ENCODE data around the gene MBP.

MBP gene

DNA sequence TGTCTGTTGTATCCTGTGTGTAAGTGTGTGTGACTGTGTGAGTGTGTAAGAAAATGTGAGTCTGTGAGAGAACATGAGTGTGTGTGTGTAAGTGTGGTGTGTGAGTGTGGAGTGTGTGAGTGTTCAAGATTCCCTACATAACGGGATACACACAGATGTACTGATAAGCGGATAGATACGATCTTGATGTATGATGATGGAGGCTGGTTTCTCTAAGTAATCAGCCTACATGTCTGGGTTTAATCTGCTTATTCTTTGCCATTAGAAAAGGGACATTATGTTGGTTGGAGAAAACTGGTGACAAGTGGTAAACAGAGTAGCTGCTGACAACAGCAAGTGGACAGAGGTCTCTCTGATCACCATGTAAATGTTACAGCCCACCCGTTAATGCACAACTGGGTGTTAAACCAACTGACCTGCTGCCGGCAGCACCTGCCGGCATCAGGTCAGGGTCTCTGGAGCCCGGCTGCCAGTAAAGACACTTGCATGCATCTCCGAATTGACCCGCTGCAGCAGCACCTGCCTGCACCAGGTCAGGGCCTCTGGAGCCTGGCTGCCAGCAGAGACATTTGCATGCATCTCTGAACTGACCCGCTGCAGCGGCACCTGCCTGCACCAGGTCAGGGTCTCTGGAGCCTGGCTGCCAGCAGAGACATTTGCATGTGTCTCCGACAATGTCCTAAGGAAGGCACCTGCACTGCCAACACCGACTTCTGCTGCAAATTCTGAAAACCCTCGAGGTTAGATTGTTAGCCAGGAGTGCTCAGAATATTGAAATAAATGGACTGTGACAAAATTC is 87.5 kb downstream of the MBP start:
- DNase-seq (ENCODE audit: low read depth in 1 of 2, low spot score in 1 of 2) = no peak
- Histone ChIP-seq H3K4me3 (replicated peaks; ENCODE audit: insufficient read depth, low read length) (no peak overlapping the region), H3K27me3 (ENCODE audit: insufficient read depth, poor library complexity, severe bottlenecking) (no peaks in the 10 kb centered on the region), H3K27ac (replicated peaks) (no peak overlapping the region)
- TF ChIP-seq GABPA (IDR thresholded peaks at IDR 0.05; ENCODE audit: low read depth) (no peak), SPI1 (IDR thresholded peaks at IDR 0.05; ENCODE audit: borderline replicate concordance, low read depth) (no peak), POLR2AphosphoS5 (IDR thresholded peaks at IDR 0.05; ENCODE audit: low read depth) (no peak)
- TF ChIP-seq, protein P1, sequence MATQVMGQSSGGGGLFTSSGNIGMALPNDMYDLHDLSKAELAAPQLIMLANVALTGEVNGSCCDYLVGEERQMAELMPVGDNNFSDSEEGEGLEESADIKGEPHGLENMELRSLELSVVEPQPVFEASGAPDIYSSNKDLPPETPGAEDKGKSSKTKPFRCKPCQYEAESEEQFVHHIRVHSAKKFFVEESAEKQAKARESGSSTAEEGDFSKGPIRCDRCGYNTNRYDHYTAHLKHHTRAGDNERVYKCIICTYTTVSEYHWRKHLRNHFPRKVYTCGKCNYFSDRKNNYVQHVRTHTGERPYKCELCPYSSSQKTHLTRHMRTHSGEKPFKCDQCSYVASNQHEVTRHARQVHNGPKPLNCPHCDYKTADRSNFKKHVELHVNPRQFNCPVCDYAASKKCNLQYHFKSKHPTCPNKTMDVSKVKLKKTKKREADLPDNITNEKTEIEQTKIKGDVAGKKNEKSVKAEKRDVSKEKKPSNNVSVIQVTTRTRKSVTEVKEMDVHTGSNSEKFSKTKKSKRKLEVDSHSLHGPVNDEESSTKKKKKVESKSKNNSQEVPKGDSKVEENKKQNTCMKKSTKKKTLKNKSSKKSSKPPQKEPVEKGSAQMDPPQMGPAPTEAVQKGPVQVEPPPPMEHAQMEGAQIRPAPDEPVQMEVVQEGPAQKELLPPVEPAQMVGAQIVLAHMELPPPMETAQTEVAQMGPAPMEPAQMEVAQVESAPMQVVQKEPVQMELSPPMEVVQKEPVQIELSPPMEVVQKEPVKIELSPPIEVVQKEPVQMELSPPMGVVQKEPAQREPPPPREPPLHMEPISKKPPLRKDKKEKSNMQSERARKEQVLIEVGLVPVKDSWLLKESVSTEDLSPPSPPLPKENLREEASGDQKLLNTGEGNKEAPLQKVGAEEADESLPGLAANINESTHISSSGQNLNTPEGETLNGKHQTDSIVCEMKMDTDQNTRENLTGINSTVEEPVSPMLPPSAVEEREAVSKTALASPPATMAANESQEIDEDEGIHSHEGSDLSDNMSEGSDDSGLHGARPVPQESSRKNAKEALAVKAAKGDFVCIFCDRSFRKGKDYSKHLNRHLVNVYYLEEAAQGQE (IDR thresholded peaks at IDR 0.05; ENCODE audit: insufficient replicate concordance, low read depth) = no peak
- TF ChIP-seq, protein P2, sequence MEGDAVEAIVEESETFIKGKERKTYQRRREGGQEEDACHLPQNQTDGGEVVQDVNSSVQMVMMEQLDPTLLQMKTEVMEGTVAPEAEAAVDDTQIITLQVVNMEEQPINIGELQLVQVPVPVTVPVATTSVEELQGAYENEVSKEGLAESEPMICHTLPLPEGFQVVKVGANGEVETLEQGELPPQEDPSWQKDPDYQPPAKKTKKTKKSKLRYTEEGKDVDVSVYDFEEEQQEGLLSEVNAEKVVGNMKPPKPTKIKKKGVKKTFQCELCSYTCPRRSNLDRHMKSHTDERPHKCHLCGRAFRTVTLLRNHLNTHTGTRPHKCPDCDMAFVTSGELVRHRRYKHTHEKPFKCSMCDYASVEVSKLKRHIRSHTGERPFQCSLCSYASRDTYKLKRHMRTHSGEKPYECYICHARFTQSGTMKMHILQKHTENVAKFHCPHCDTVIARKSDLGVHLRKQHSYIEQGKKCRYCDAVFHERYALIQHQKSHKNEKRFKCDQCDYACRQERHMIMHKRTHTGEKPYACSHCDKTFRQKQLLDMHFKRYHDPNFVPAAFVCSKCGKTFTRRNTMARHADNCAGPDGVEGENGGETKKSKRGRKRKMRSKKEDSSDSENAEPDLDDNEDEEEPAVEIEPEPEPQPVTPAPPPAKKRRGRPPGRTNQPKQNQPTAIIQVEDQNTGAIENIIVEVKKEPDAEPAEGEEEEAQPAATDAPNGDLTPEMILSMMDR (IDR thresholded peaks at IDR 0.05; ENCODE audit: insufficient read depth, low read length) = no peak

DNA sequence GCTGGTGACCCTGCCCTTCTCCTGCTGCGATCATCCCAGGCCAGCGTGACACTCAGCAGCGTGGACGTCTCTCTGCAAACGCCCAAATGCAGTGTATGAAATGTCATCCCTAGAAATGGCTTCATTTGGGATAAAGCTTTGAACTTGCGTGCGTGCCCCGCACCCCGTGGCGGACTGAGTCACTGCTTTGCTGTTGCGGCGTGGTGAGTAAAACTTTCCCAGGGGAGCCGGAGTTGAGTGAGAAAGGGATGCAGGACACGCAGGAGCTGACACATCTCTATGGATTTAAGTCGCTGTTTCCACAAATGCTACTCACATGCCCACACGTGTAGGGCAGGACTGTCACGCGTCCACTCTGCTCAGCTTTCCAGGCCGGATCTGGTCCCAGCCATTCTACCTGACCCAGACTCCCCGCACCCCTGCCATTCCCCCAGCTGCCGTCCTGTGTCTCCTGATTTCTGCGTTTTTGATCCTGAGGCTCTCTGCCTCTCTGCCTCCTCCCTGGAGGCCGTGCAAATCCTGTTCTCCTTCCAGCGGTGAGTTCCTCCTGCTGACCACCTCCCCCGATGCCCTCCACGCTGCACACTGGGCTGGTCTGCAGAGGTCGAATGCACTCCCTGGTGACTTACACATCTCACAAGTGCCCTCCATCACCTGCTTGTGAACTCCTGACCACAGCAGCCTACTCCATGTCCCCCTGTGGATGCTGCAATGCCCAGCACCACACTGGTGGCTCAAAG is 88.9 kb downstream of the MBP start:
- TF ChIP-seq POLR2AphosphoS5 (IDR thresholded peaks at IDR 0.05; ENCODE audit: low read depth) (no peak), GABPA (IDR thresholded peaks at IDR 0.05; ENCODE audit: low read depth) (no peak), SPI1 (IDR thresholded peaks at IDR 0.05; ENCODE audit: borderline replicate concordance, low read depth) (no peak)
- TF ChIP-seq, protein P1 (IDR thresholded peaks at IDR 0.05; ENCODE audit: insufficient replicate concordance, low read depth) = no peak
- TF ChIP-seq, protein P2 (IDR thresholded peaks at IDR 0.05; ENCODE audit: insufficient read depth, low read length) = no peak

DNA sequence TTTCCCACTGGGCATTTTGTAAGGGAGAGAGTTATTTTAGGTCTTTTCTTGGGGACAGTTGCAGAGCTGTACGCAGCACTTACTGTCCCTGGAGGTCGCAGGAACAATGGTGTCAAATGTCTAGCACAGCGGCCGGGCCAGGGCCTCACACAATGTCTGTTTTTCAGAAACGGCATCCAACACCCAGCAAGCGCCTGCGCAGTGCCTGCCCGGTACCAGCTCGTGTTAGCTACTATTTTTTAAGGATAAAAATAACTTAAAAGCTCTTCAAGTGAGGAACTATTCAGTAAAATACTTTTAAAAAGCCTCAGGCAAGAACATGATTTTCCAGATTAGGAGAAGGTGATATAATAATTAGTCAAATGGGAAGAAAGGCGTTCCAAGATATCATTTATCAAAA is 90.0 kb downstream of the MBP start:
- DNase-seq (ENCODE audit: low read depth in 1 of 2, low spot score in 1 of 2) = no peak
- TF ChIP-seq GABPA (IDR thresholded peaks at IDR 0.05; ENCODE audit: low read depth) (no peak), POLR2AphosphoS5 (IDR thresholded peaks at IDR 0.05; ENCODE audit: low read depth) (no peak), SPI1 (IDR thresholded peaks at IDR 0.05; ENCODE audit: borderline replicate concordance, low read depth) (no peak)
- TF ChIP-seq, protein P2 (IDR thresholded peaks at IDR 0.05; ENCODE audit: insufficient read depth, low read length) = no peak
- TF ChIP-seq, protein P1 (IDR thresholded peaks at IDR 0.05; ENCODE audit: insufficient replicate concordance, low read depth) = no peak
- Histone ChIP-seq H3K27me3 (ENCODE audit: insufficient read depth, poor library complexity, severe bottlenecking) (no peaks in the 10 kb centered on the region), H3K4me3 (replicated peaks; ENCODE audit: insufficient read depth, low read length) (no peak overlapping the region), H3K27ac (replicated peaks) (no peak overlapping the region)

More for the DNA sequence above, 88.9 kb downstream of the MBP start:
- H3K27me3 ChIP-seq (ENCODE audit: insufficient read depth, poor library complexity, severe bottlenecking) = no peaks in the 10 kb centered on the region
- no peak overlapping the region for H3K27ac ChIP-seq (replicated peaks)
- H3K4me3 ChIP-seq (replicated peaks; ENCODE audit: insufficient read depth, low read length) = no peak overlapping the region
- no peak for DNase-seq (ENCODE audit: low read depth in 1 of 2, low spot score in 1 of 2)

All from HL-60 (cell line).